HL-60/S4 treated with retinoic acid at 250 ng/mL for 4 days and 3 days (cell line): ENCODE measurements around the gene PRELID2.
"Not testable (repeated sequence)": the region's sequence is repeated elsewhere in the genome, so short reads cannot be mapped to it uniquely, and the experiment has no call there.

Experiments used
- in situ Hi-C: fragments of 300-500 bp; cut with MboI; formaldehyde crosslinking; loops from 2 replicates; pipeline ENCODE4 v1.7.0; 2022; ENCODE audit warnings: low sequenced_read_pairs

Gene PRELID2

GRCh38 chr5:145752947-145753346, 82.2 kb downstream of the PRELID2 start:
- in situ Hi-C loops = no loop called here

GRCh38 chr5:145752534-145752933, 82.6 kb downstream of the PRELID2 start:
- in situ Hi-C loops = no loop called here

GRCh38 chr5:145750199-145750598, 84.9 kb downstream of the PRELID2 start:
- in situ Hi-C loops = no loop called here

- in situ Hi-C loops = no loop called here
Measured at GRCh38 chr5:145743396-145744061, 91.6 kb downstream of the PRELID2 start.

GRCh38 chr5:145739843-145740242, 95.3 kb downstream of the PRELID2 start:
- in situ Hi-C loops = no loop called here

- in situ Hi-C loops = no loop called here
Measured at GRCh38 chr5:145738227-145738626, 96.9 kb downstream of the PRELID2 start.

- in situ Hi-C loops = no loop called here
Measured at GRCh38 chr5:145737578-145737977, 97.6 kb downstream of the PRELID2 start.

GRCh38 chr5:145729956-145730355, 105.2 kb downstream of the PRELID2 start:
- in situ Hi-C loops = not testable (repeated sequence)

- in situ Hi-C loops = no loop called here
Measured at GRCh38 chr5:145723516-145723915, 111.6 kb downstream of the PRELID2 start.

- in situ Hi-C loops = no loop called here
Measured at GRCh38 chr5:145718956-145719355, 116.2 kb downstream of the PRELID2 start.

GRCh38 chr5:145715412-145715811, 119.7 kb downstream of the PRELID2 start:
- in situ Hi-C loops = no loop called here

GRCh38 chr5:145712245-145712644, 122.9 kb downstream of the PRELID2 start:
- in situ Hi-C loops = no loop called here

- in situ Hi-C loops = no loop called here
Measured at GRCh38 chr5:145711417-145711816, 123.7 kb downstream of the PRELID2 start.
